GM23248 (cell line): ENCODE data around the gene PDE4DIP.
"Not testable (repeated sequence)": the region's sequence is repeated elsewhere in the genome, so short reads cannot be mapped to it uniquely, and the experiment has no call there.

Experiments used
- EZH2 ChIP-seq: fragments of 200-600 bp; sonication (generic); IDR thresholded peaks from 2 replicates; pipeline ENCODE4 v1.6.1; 2018; ENCODE audit warnings: antibody characterized with exemption, mild to moderate bottlenecking; ENCODE audit not compliant: insufficient read depth, poor library complexity, severe bottlenecking
- EZH2phosphoT487 ChIP-seq: fragments of 200-600 bp; sonication (generic); IDR thresholded peaks from 2 replicates; pipeline ENCODE4 v1.6.1; 2018; ENCODE audit warnings: antibody characterized with exemption, moderate library complexity, mild to moderate bottlenecking, low read depth; ENCODE audit not compliant: insufficient read depth

GRCh38 chr1:149033916-149034315 is 189.7 kb downstream of the PDE4DIP start:
- not testable (repeated sequence) for TF ChIP-seq EZH2, EZH2phosphoT487
